ENCODE measurements around the gene USH2A.

Gene USH2A

GRCh38 chr1:216281757-216282156, 141.5 kb downstream of the USH2A start:
- H3K4me2 ChIP-seq (ENCODE audit: low read depth, low read length, poor library complexity, severe bottlenecking): no peak overlapping the region
- H3K36me3 ChIP-seq (ENCODE audit: low read length): no peaks in the 10 kb centered on the region
- no peaks in the 10 kb centered on the region for H3K79me2 ChIP-seq (ENCODE audit: insufficient read depth, low read length)
- H3K4me3 ChIP-seq (ENCODE audit: insufficient read depth, low read length, poor library complexity, severe bottlenecking): no peak overlapping the region
- no peaks in the 10 kb centered on the region for H3K27me3 ChIP-seq (ENCODE audit: low read length)
- no peak overlapping the region for H2AFZ ChIP-seq (ENCODE audit: low read depth, low read length, severe bottlenecking)
- H3F3A ChIP-seq (ENCODE audit: insufficient read depth): no peaks in the 10 kb centered on the region
- no peaks in the 10 kb centered on the region for H3K9me3 ChIP-seq (ENCODE audit: insufficient read depth, low read length)
- H3K9ac ChIP-seq (ENCODE audit: low read length): no peak overlapping the region
- TF ChIP-seq CTCF (IDR thresholded peaks at IDR 0.05; ENCODE audit: insufficient read depth, low read length, poor library complexity, severe bottlenecking) (no peak), EZH2phosphoT487 (conservative IDR thresholded peaks at IDR 0.05; ENCODE audit: low read length) (no peak)
- H4K20me1 ChIP-seq (ENCODE audit: low read depth, low read length): no peaks in the 10 kb centered on the region
- no peak overlapping the region for H3K27ac ChIP-seq (ENCODE audit: low read depth, low read length)
- no peaks in the 10 kb centered on the region; the same call in 1 of the 2 replicates for H3K9me2 ChIP-seq (replicated peaks; ENCODE audit: insufficient read depth, low read length)

GRCh38 chr1:216270086-216270773, 153.0 kb downstream of the USH2A start:
- H3K9ac ChIP-seq (ENCODE audit: low read length): no peak overlapping the region
- no peaks in the 10 kb centered on the region for H3F3A ChIP-seq (ENCODE audit: insufficient read depth)
- no peaks in the 10 kb centered on the region for H3K27me3 ChIP-seq (ENCODE audit: low read length)
- H3K4me3 ChIP-seq (ENCODE audit: insufficient read depth, low read length, poor library complexity, severe bottlenecking): no peak overlapping the region
- no peaks in the 10 kb centered on the region for H3K9me2 ChIP-seq (replicated peaks; ENCODE audit: insufficient read depth, low read length)
- no peak overlapping the region for H2AFZ ChIP-seq (ENCODE audit: low read depth, low read length, severe bottlenecking)
- no peaks in the 10 kb centered on the region for H3K9me3 ChIP-seq (ENCODE audit: insufficient read depth, low read length)
- H3K36me3 ChIP-seq (ENCODE audit: low read length): no peaks in the 10 kb centered on the region
- no peaks in the 10 kb centered on the region for H4K20me1 ChIP-seq (ENCODE audit: low read depth, low read length)
- H3K79me2 ChIP-seq (ENCODE audit: insufficient read depth, low read length): no peaks in the 10 kb centered on the region
- H3K27ac ChIP-seq (ENCODE audit: low read depth, low read length): no peak overlapping the region
- no peak overlapping the region for H3K4me2 ChIP-seq (ENCODE audit: low read depth, low read length, poor library complexity, severe bottlenecking)
- no peak for TF ChIP-seq CTCF (IDR thresholded peaks at IDR 0.05; ENCODE audit: insufficient read depth, low read length, poor library complexity, severe bottlenecking)
- no peak for TF ChIP-seq EZH2phosphoT487 (conservative IDR thresholded peaks at IDR 0.05; ENCODE audit: low read length)

GRCh38 chr1:216261631-216262030, 161.6 kb downstream of the USH2A start:
- no peak overlapping the region for H3K27ac ChIP-seq (ENCODE audit: low read depth, low read length)
- H3K9me3 ChIP-seq (ENCODE audit: insufficient read depth, low read length): no peaks in the 10 kb centered on the region
- H3K27me3 ChIP-seq (ENCODE audit: low read length): no peaks in the 10 kb centered on the region
- H3F3A ChIP-seq (ENCODE audit: insufficient read depth): no peaks in the 10 kb centered on the region
- H3K4me2 ChIP-seq (ENCODE audit: low read depth, low read length, poor library complexity, severe bottlenecking): no peak overlapping the region
- no peak overlapping the region for H3K4me3 ChIP-seq (ENCODE audit: insufficient read depth, low read length, poor library complexity, severe bottlenecking)
- no peaks in the 10 kb centered on the region for H3K36me3 ChIP-seq (ENCODE audit: low read length)
- H3K79me2 ChIP-seq (ENCODE audit: insufficient read depth, low read length): no peaks in the 10 kb centered on the region
- no peak overlapping the region for H2AFZ ChIP-seq (ENCODE audit: low read depth, low read length, severe bottlenecking)
- H4K20me1 ChIP-seq (ENCODE audit: low read depth, low read length): no peaks in the 10 kb centered on the region
- no peak overlapping the region for H3K9ac ChIP-seq (ENCODE audit: low read length)
- H3K9me2 ChIP-seq (replicated peaks; ENCODE audit: insufficient read depth, low read length): no peaks in the 10 kb centered on the region
- TF ChIP-seq EZH2phosphoT487 (conservative IDR thresholded peaks at IDR 0.05; ENCODE audit: low read length): no peak
- no peak for TF ChIP-seq CTCF (IDR thresholded peaks at IDR 0.05; ENCODE audit: insufficient read depth, low read length, poor library complexity, severe bottlenecking)

Measured in SU-DHL-6 (cell line).